WTC11 (cell line): ENCODE results near the gene TAF7.

Source experiments
- CREM ChIP-seq: sonication (generic); formaldehyde crosslinking; IDR thresholded peaks from 2 replicates; pipeline ENCODE4 v1.8.1; 2022; ENCODE audit warnings: mild to moderate bottlenecking, missing genetic modification reagents, moderate library complexity
- CTCF ChIP-seq: fragments of 200-600 bp; IDR thresholded peaks from 2 replicates; pipeline ENCODE4 v1.8.0; 2022; ENCODE audit warnings: antibody characterized with exemption
- JUN ChIP-seq: sonication (generic); formaldehyde crosslinking; IDR thresholded peaks from 2 replicates; pipeline ENCODE4 v1.8.0; 2023; ENCODE audit warnings: mild to moderate bottlenecking, missing genetic modification reagents
- NFYB ChIP-seq: sonication (generic); formaldehyde crosslinking; conservative IDR thresholded peaks from 2 replicates; pipeline ENCODE4 v1.8.0; 2022; ENCODE audit warnings: low read depth, missing genetic modification reagents
- TF ChIP-seq, protein P1 (sequence below): sonication (generic); formaldehyde crosslinking; IDR thresholded peaks from 2 replicates; pipeline ENCODE4 v1.8.1; 2023; ENCODE audit warnings: mild to moderate bottlenecking, missing genetic modification reagents, moderate library complexity
- TF ChIP-seq, protein P2 (sequence below): sonication (generic); formaldehyde crosslinking; IDR thresholded peaks from 2 replicates; pipeline ENCODE4 v1.8.0; 2022; ENCODE audit warnings: mild to moderate bottlenecking, missing genetic modification reagents

DNA sequence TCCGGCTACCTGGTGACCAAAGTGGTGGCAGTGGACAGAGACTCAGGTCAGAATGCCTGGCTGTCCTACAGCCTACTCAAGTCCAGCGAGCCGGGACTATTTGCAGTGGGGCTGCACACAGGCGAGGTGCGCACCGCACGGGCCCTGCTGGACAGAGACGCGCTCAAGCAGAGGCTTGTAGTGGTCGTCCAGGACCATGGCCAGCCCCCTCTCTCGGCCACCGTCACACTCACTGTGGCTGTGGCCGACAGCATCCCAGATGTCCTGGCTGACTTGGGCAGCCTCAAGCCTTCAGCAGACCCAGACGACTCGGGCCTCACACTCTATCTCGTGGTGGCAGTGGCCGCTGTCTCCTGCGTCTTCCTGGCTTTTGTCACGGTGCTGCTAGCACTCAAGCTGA is 36.4 kb upstream of the TAF7 start:
- TF ChIP-seq, protein P1, sequence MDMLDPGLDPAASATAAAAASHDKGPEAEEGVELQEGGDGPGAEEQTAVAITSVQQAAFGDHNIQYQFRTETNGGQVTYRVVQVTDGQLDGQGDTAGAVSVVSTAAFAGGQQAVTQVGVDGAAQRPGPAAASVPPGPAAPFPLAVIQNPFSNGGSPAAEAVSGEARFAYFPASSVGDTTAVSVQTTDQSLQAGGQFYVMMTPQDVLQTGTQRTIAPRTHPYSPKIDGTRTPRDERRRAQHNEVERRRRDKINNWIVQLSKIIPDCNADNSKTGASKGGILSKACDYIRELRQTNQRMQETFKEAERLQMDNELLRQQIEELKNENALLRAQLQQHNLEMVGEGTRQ = no peak
- TF ChIP-seq, protein P2, sequence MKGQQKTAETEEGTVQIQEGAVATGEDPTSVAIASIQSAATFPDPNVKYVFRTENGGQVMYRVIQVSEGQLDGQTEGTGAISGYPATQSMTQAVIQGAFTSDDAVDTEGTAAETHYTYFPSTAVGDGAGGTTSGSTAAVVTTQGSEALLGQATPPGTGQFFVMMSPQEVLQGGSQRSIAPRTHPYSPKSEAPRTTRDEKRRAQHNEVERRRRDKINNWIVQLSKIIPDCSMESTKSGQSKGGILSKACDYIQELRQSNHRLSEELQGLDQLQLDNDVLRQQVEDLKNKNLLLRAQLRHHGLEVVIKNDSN = no peak
- TF ChIP-seq NFYB (CRISPR knock-in tag) (no peak), JUN (no peak), CREM (CRISPR knock-in tag) (no peak), CTCF (no peak)
